Measurements from ENCODE around the gene YY2. TPM values are rescaled to one million over a fixed set of nuclear protein-coding genes. Genes with fewer than 3 reads are reported as not detected.

Gene YY2
- total and polyA plus RNA-seq, 2 of the 8 experiments (the other 6 are each of a cell fraction or from before 2014, with no cell fraction given), result 0.60 to 1.5 TPM

- Histone ChIP-seq H3K4ac (replicated peaks; ENCODE audit: insufficient read length, low read depth, low read length) (no peak overlapping the region), H3K27ac (ENCODE audit: low read depth, low read length) (no peak overlapping the region), H2BK20ac (ENCODE audit: low read length) (no peak overlapping the region), H3K36me3 (ENCODE audit: control insufficient read depth in 2 of 4, insufficient read depth in 4 of 4, low read length in 3 of 4) (no peaks in the 10 kb centered on the region; a peak in 1 of 8 replicates), H4K91ac (replicated peaks; ENCODE audit: insufficient read length, low read length) (no peak overlapping the region), H3K23ac (ENCODE audit: insufficient read length) (no peak overlapping the region), H4K8ac (ENCODE audit: extremely low read depth, insufficient read depth, low read length) (no peak overlapping the region), H3K14ac (ENCODE audit: insufficient read length) (no peak overlapping the region), H3K4me2 (ENCODE audit: insufficient read depth in 1 of 2, low read depth in 2 of 2, low read length in 2 of 2) (no peak overlapping the region), H3K4me1 (replicated peaks in 1 of 4; ENCODE audit: control insufficient read depth in 3 of 4, insufficient read depth in 4 of 4, low read length in 3 of 4) (no peaks in the 10 kb centered on the region), H2BK15ac (ENCODE audit: low read length) (no peak overlapping the region), H2BK120ac (replicated peaks; ENCODE audit: low read depth, low read length) (no peak overlapping the region), H3K27me3 (replicated peaks in 1 of 4; ENCODE audit: control insufficient read depth in 3 of 4, extremely low read depth in 1 of 4, insufficient read depth in 3 of 4, low read length in 3 of 4) (no peaks in the 10 kb centered on the region), H4K20me1 (replicated peaks in 1 of 2; ENCODE audit: control insufficient read depth in 1 of 2, insufficient read depth in 2 of 2, low read length in 2 of 2) (no peaks in the 10 kb centered on the region), H3K79me1 (ENCODE audit: low read depth, low read length) (no peaks in the 10 kb centered on the region), H3K9me3 (ENCODE audit: insufficient read depth in 2 of 2, low read depth in 1 of 2, low read length in 1 of 2) (no peaks in the 10 kb centered on the region), H3K56ac (replicated peaks; ENCODE audit: insufficient read length, low read depth, low read length) (no peak overlapping the region), H3K23me2 (ENCODE audit: low read depth, low read length) (no peaks in the 10 kb centered on the region), H2AFZ (ENCODE audit: low read length) (no peak overlapping the region), H4K5ac (ENCODE audit: insufficient read length, low read depth, low read length) (no peak overlapping the region), H3K79me2 (ENCODE audit: control insufficient read depth in 1 of 2, insufficient read depth in 2 of 2, low read length in 2 of 2) (no peaks in the 10 kb centered on the region), H3K4me3 (ENCODE audit: extremely low read depth in 1 of 4, insufficient read depth in 2 of 4, low read depth in 3 of 4, low read length in 4 of 4) (no peak overlapping the region), H2BK5ac (ENCODE audit: low read depth, low read length) (no peak overlapping the region), H2BK12ac (ENCODE audit: low read depth, low read length) (no peak overlapping the region), H3K9ac (replicated peaks in 1 of 4; ENCODE audit: extremely low read depth in 1 of 4, low read depth in 3 of 4, low read length in 3 of 4) (no peak overlapping the region), H2AK5ac (ENCODE audit: low read depth, low read length) (no peak overlapping the region), H3K18ac (ENCODE audit: extremely low read depth, low read length) (no peak overlapping the region)
- no peak for FAIRE-seq
- no peak for DNase-seq (ENCODE audit: low read depth in 1 of 2, low spot score in 2 of 2)
- TF ChIP-seq EGR1 (IDR thresholded peaks at IDR 0.05; ENCODE audit: borderline replicate concordance, low read depth, low read length), result no peak
- TF ChIP-seq TBP (IDR thresholded peaks at IDR 0.05; ENCODE audit: low read depth, low read length), result no peak
- TF ChIP-seq SP2 (IDR thresholded peaks at IDR 0.05; ENCODE audit: low read length), result no peak
- no peak for TF ChIP-seq TEAD4 (IDR thresholded peaks at IDR 0.05; ENCODE audit: low read depth, low read length)
- no peak for TF ChIP-seq EP300 (IDR thresholded peaks at IDR 0.05; ENCODE audit: borderline replicate concordance in 1 of 2, low read depth in 2 of 2, low read length in 2 of 2)
- CTCF ChIA-PET (ENCODE audit: partially characterized antibody), result interaction anchor here (0.7 to 0.8 kb wide), 2 partner anchors 111 to 1978 kb away, joined by 3 read pairs; no protein-coding TSS in a partner anchor
- POLR2A ChIA-PET (ENCODE audit: partially characterized antibody), result no interaction called here
Measured at GRCh38 chrX:21865436-21865835, 9.6 kb downstream of the YY2 start.
